Trophoblast cell (in vitro differentiated cells and primary cell): ENCODE data around the gene DPEP3.
"Not testable (repeated sequence)": the region's sequence is repeated elsewhere in the genome, so short reads cannot be mapped to it uniquely, and the experiment has no call there.

Source experiments
- DNase-seq, 2 donors: peaks; one replicate each; pipeline ENCODE4 v3.0.0-alpha.2; 2016
- H2AFZ ChIP-seq: 2 replicates; pipeline ENCODE4 v1.6.1; 2013; ENCODE audit warnings: low read length, moderate library complexity, mild to moderate bottlenecking; ENCODE audit not compliant: insufficient read depth, poor library complexity
- H2AK5ac ChIP-seq: 2 replicates; pipeline ENCODE4 v1.6.1; 2013; ENCODE audit warnings: mild to moderate bottlenecking, low read length
- H2BK120ac ChIP-seq: 2 replicates; pipeline ENCODE4 v1.6.1; 2013; ENCODE audit warnings: low read length, mild to moderate bottlenecking, moderate library complexity; ENCODE audit not compliant: insufficient read depth, poor library complexity
- H2BK12ac ChIP-seq: 2 replicates; pipeline ENCODE4 v1.6.1; 2013; ENCODE audit warnings: mild to moderate bottlenecking, low read length, moderate library complexity
- H2BK5ac ChIP-seq: 2 replicates; pipeline ENCODE4 v1.6.1; 2013; ENCODE audit warnings: low read length, low read depth, moderate library complexity, mild to moderate bottlenecking; ENCODE audit not compliant: poor library complexity
- H3K14ac ChIP-seq: 2 replicates; pipeline ENCODE4 v1.6.1; 2013; ENCODE audit warnings: mild to moderate bottlenecking, low read length
- H3K18ac ChIP-seq: 2 replicates; pipeline ENCODE4 v1.6.1; 2013; ENCODE audit warnings: mild to moderate bottlenecking, low read length
- H3K23ac ChIP-seq: 2 replicates; pipeline ENCODE4 v1.6.1; 2013; ENCODE audit warnings: low read length
- H3K27ac ChIP-seq: 2 replicates; pipeline ENCODE4 v1.5.1; 2013; ENCODE audit warnings: low read depth, mild to moderate bottlenecking, inconsistent platforms, low read length, moderate library complexity
- H3K27me3 ChIP-seq: 2 replicates; pipeline ENCODE4 v1.6.1; 2013; ENCODE audit warnings: inconsistent platforms, mild to moderate bottlenecking, low read length, moderate library complexity; ENCODE audit not compliant: insufficient read depth
- H3K36me3 ChIP-seq, 2 experiments: 1 replicate in 1 of 2; 2 replicates in 1 of 2; pipeline ENCODE4 v1.6.1; 2013; ENCODE audit warnings: low read length in 2 of 2, mild to moderate bottlenecking in 2 of 2, moderate library complexity in 1 of 2; ENCODE audit not compliant: insufficient read depth in 2 of 2, control insufficient read depth in 1 of 2
- H3K4ac ChIP-seq: 2 replicates; pipeline ENCODE4 v1.6.1; 2013; ENCODE audit warnings: low read depth, mild to moderate bottlenecking, low read length, moderate library complexity
- H3K4me1 ChIP-seq, 2 experiments: 1 replicate in 1 of 2; 2 replicates in 1 of 2; pipeline ENCODE4 v1.6.1; 2013; ENCODE audit warnings: low read length in 2 of 2, mild to moderate bottlenecking in 2 of 2, moderate library complexity in 1 of 2; ENCODE audit not compliant: insufficient read depth in 2 of 2, control insufficient read depth in 1 of 2
- H3K4me2 ChIP-seq: 2 replicates; pipeline ENCODE4 v1.6.1; 2013; ENCODE audit warnings: inconsistent platforms, mild to moderate bottlenecking, low read length, moderate library complexity
- H3K4me3 ChIP-seq: 2 replicates; pipeline ENCODE4 v1.5.1; 2013; ENCODE audit warnings: mild to moderate bottlenecking, low read depth, low read length, inconsistent platforms
- H3K79me1 ChIP-seq: one replicate; pipeline ENCODE4 v1.6.1; 2013; ENCODE audit warnings: low read length
- H3K79me2 ChIP-seq: 2 replicates; pipeline ENCODE4 v1.6.1; 2013; ENCODE audit warnings: low read length, mild to moderate bottlenecking; ENCODE audit not compliant: control insufficient read depth, insufficient read depth, poor library complexity
- H3K9ac ChIP-seq: 2 replicates; pipeline ENCODE4 v1.6.1; 2013; ENCODE audit warnings: mild to moderate bottlenecking, low read length
- H3K9me3 ChIP-seq: 2 replicates; pipeline ENCODE4 v1.6.1; 2013; ENCODE audit warnings: low read depth, mild to moderate bottlenecking, control low read depth, inconsistent platforms, low read length; ENCODE audit not compliant: insufficient read depth
- H4K12ac ChIP-seq: 2 replicates; pipeline ENCODE4 v1.6.1; 2013; ENCODE audit warnings: low read depth, mild to moderate bottlenecking, low read length, moderate library complexity
- H4K8ac ChIP-seq: 2 replicates; pipeline ENCODE4 v1.6.1; 2013; ENCODE audit warnings: low read depth, mild to moderate bottlenecking, low read length, moderate library complexity
- H4K91ac ChIP-seq: one replicate; pipeline ENCODE4 v1.6.1; 2013; ENCODE audit warnings: low read depth, mild to moderate bottlenecking, low read length, moderate library complexity
- WGBS: extraction: QIAGEN DNeasy Blood & Tissue Kit; methylation state at CpG from one replicate; pipeline ENCODE4 v1.1.7; 2013; ENCODE audit warnings: missing lambda C conversion rate; ENCODE audit not compliant: insufficient read length, insufficient coverage; ENCODE audit errors: extremely low coverage; 5-methylcytosine and 5-hydroxymethylcytosine counted together

Gene DPEP3

GRCh38 chr16:68003031-68003430 lies 22.7 kb upstream of the DPEP3 start:
- no CpG with 5 or more reads among the region's 4 CpGs for WGBS

GRCh38 chr16:68000450-68000849 lies 20.2 kb upstream of the DPEP3 start:
- H3K9me3 ChIP-seq, result no peaks in the 10 kb centered on the region
- no peak overlapping the region for H4K8ac ChIP-seq
- peaks cover 6% of the 10 kb centered on the region for H3K79me1 ChIP-seq
- no peak overlapping the region for H2AFZ ChIP-seq
- H3K36me3 ChIP-seq, result no peaks in the 10 kb centered on the region
- H3K79me2 ChIP-seq, result no peaks in the 10 kb centered on the region
- no peak overlapping the region for H3K4me2 ChIP-seq
- H4K12ac ChIP-seq, result no peak overlapping the region
- H4K91ac ChIP-seq, result no peak overlapping the region
- H3K27ac ChIP-seq, result no peak overlapping the region
- no peaks in the 10 kb centered on the region for H3K27me3 ChIP-seq
- H3K4me1 ChIP-seq, result peaks cover 2 to 7% of the 10 kb centered on the region in 2 experiments
- H3K4ac ChIP-seq, result no peak overlapping the region
- DNase-seq, result no peak
- no peak overlapping the region for H3K14ac ChIP-seq
- H3K4me3 ChIP-seq, result no peak overlapping the region
- no peak overlapping the region for H2BK5ac ChIP-seq
- no peak overlapping the region for H3K9ac ChIP-seq
- no peak overlapping the region for H2BK12ac ChIP-seq
- H3K23ac ChIP-seq, result no peak overlapping the region
- no CpG with 5 or more reads among the region's 3 CpGs for WGBS
- H2AK5ac ChIP-seq, result no peak overlapping the region
- no peak overlapping the region for H3K18ac ChIP-seq
- no peak overlapping the region for H2BK120ac ChIP-seq

More at GRCh38 chr16:68003031-68003430, 22.7 kb upstream of the DPEP3 start:
- Histone ChIP-seq H2BK12ac (no peak overlapping the region), H2AK5ac (no peak overlapping the region), H2BK120ac (no peak overlapping the region), H3K18ac (no peak overlapping the region), H3K27ac (no peak overlapping the region), H2AFZ (no peak overlapping the region), H3K23ac (no peak overlapping the region), H3K27me3 (no peaks in the 10 kb centered on the region), H3K4ac (no peak overlapping the region), H2BK5ac (no peak overlapping the region), H3K36me3 (no peaks in the 10 kb centered on the region), H4K91ac (no peak overlapping the region), H3K9ac (no peak overlapping the region), H3K14ac (no peak overlapping the region), H4K12ac (no peak overlapping the region), H3K4me1 (peaks cover 6 to 14% of the 10 kb centered on the region in 2 experiments), H3K79me1 (peaks cover 8% of the 10 kb centered on the region), H3K4me2 (no peak overlapping the region), H3K4me3 (no peak overlapping the region), H3K79me2 (no peaks in the 10 kb centered on the region), H4K8ac (no peak overlapping the region), H3K9me3 (no peaks in the 10 kb centered on the region)
- peak in 1 of 2 donors; percentile 54 for DNase-seq

GRCh38 chr16:67999985-68000384 lies 19.7 kb upstream of the DPEP3 start:
- Histone ChIP-seq H3K4ac (no peak overlapping the region), H3K27me3 (no peaks in the 10 kb centered on the region), H3K79me1 (peaks cover 2% of the 10 kb centered on the region), H3K4me1 (peaks cover 2 to 3% of the 10 kb centered on the region in 2 experiments), H3K23ac (no peak overlapping the region), H3K36me3 (no peaks in the 10 kb centered on the region), H4K12ac (no peak overlapping the region), H4K91ac (no peak overlapping the region), H3K18ac (no peak overlapping the region), H3K79me2 (no peaks in the 10 kb centered on the region), H4K8ac (no peak overlapping the region), H2AK5ac (no peak overlapping the region), H2BK5ac (no peak overlapping the region), H3K4me2 (no peak overlapping the region), H3K9ac (no peak overlapping the region), H3K9me3 (no peaks in the 10 kb centered on the region), H3K27ac (no peak overlapping the region), H2BK120ac (no peak overlapping the region), H2BK12ac (no peak overlapping the region), H3K4me3 (no peak overlapping the region), H3K14ac (no peak overlapping the region), H2AFZ (no peak overlapping the region)
- no peak for DNase-seq
- no CpG with 5 or more reads among the region's 2 CpGs for WGBS

GRCh38 chr16:67998779-67999688 lies 18.7 kb upstream of the DPEP3 start, which contains the start of gene DPEP2:
DPEP2 (minus strand) TSS chr16:67999484; CDS start chr16:67993212, 6,272 bp downstream.
- not testable (repeated sequence) for H4K91ac ChIP-seq, H2AK5ac ChIP-seq, H2BK120ac ChIP-seq, H3K4me3 ChIP-seq, H2BK5ac ChIP-seq, H3K4me1 ChIP-seq, H3K27me3 ChIP-seq, H3K14ac ChIP-seq, H3K9ac ChIP-seq, H4K8ac ChIP-seq, H3K4ac ChIP-seq, H3K23ac ChIP-seq, H3K4me2 ChIP-seq, H2AFZ ChIP-seq, H3K36me3 ChIP-seq, H3K79me2 ChIP-seq, H2BK12ac ChIP-seq, H3K18ac ChIP-seq, H3K79me1 ChIP-seq, H4K12ac ChIP-seq, H3K9me3 ChIP-seq, H3K27ac ChIP-seq, DNase-seq
- WGBS, result no CpG with 5 or more reads among the region's 18 CpGs
